HG02973 (cell line): ENCODE data around the gene GLI1.
"Not testable (repeated sequence)": the region's sequence is repeated elsewhere in the genome, so short reads cannot be mapped to it uniquely, and the experiment has no call there.

ENCODE experiments used
- ATAC-seq: cut with Tn5 transposase; IDR thresholded peaks from one replicate; pipeline ENCODE4 v1.9.1; 2021; ENCODE audit warnings: moderate library complexity; ENCODE audit not compliant: unreplicated experiment

GLI1 gene

DNA sequence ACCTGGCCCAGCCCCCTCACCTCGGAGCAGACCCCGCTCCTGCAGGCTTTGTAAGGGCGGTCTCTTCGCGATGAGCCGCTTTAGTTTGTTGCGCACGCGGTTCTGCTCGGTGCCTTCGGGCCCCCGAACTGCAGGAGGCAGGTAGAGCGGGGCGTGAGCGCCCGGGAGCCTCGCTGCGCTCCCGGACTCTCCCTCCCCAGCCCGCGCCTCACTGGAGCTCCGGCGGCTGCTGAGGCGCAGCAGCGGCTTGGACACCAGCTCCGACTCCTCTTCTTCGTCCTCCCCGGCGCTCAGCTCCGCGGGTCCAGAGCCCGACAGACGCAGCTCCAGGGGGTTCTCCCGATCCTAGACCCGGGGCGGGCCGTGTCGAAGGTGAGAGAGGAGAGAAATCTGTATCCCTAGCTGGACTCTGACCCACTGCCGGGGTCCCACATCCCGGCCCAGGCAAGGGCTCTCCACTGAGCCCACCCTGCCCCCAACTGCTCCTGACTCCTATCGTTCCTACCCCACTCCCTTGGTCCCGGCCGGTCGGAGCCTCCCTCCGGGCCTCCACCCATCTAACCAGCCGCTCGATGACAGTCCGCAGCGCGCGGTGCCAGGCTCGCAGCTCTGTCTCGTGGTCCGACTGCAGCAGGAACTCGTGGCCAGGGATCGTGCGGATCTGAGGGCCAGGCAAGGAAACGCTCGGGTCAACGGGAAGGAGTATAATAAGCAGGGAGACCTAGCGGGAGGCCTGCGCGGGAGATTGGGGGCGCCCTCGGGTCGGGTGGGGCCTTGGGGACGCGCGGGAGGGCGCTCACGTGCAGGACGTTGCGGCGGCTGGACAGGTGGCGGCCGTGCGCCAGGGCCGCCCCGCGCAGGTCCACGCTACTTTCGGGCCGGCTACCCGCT lies 15.9 kb downstream of the GLI1 start:
- ATAC-seq: no peak

DNA sequence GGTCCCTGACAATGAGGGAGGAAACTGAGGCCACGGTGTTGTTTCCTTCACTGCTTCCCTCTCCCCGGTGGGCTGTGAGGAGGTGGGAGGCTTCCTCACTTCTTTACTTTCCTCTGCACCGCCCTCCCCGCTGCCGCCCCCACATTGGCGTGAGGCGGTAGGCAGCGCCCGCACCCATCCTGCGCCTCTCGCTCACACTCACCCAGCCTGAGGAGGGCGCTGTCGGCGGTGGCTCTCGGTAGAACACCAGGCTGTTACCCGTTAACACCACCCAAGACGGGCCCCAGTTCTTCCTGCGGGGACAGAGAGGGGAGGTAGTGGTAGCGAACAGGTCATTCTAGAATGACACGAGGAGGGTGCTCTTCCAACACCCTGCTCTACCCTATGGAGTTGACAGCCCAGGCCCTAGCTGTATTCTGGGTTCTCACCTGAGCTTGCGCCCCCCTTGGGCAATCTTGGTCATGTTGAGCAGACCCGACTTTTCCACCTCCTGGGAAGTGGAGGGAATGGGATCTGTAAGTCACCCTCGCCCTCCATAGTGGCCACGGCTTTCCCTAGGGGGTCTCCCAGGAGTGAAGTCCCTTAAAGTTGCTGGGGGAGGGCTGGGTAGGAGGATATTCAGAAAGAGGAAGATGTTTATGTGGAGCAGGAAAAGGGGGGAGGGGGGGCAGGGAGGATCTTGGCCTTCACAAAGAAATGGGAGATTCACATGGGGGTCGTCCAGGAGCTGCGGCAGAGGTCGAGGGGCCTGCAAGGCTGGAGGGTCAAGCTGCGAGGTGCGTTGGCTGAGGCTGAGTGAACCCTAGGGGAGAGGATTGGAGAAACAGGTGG lies 16.8 kb downstream of the GLI1 start:
- peak; percentile 34 for ATAC-seq

DNA sequence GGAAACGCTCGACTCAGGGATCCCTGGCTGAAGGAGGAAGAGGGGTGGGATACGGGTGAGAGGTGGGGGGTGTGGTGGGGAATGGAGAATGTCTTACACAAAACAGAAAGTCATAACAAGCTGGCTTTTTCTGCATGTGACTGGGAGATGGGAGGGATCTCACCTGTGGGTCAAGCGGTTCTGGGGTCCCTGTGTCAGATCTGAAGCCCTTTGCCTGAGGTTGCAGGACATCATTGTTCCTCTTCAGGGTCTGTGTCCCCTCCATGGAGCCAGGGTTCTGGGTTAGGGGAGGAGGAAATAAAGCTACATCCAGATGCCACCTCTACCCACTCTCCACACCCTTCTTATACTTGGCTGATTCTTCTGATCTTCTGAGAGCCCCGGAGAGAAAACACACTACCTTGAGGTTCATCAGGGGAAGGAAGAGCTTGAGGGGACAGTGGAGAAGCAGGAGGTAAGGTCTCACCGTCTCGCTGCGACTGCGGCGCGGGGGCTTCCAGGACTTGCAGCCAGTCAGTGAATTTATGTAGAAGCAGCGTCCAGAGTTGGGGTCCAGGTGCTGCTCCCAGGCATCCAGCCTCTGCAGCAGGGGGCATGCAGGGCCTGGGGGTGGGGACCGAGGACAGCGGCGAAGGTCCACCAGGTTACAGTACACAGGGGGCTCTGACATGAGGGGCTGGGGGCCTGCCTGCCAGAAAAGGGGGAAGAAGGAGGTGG lies 17.6 kb downstream of the GLI1 start:
- no peak for ATAC-seq

DNA sequence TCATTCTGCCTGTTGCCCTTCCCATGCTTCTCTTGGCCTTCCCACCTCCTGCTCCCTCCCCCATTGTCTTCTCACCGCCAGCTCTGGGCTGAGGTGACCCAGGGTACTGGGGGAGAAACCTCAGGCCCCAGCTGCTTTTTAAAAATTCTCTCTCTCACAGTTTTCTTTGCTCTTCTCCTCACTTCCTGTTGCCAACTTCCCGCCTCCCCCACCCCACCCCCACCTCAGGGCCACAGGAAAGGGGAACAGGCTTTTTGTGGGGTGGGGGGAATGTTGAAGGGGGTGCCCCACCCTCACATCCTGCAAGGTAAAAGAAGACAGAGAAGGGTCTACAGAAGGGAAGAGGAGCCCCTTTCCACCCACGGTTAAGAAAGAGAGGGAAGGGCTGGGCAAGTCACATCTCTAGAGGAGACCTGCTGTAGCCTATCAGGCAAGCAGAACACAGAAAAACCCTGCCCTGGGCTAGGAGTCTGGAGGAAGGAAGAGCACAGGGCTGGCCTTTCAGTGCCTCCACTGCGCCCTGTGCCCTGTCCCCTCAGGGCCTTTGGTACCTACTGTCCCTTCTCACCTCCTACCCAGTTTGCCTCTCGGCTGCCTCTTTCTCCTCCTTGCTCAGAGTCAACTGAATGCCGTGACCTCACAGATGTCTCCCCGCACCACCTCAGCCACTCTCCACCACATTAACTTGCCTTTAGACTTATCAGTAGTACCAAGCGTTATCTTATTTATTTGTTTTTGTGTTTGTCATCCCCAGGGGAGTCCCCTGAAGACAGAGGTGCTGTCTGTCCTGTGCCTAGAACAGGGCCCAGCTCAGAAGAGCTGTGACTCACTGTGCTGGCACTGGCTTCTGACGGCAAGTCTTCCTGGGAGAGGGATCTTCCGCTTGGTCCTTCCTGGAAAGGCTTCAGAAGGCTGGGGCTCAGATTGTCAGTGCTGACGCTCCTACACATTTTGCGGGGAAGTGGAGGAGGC lies 18.4 kb downstream of the GLI1 start:
- ATAC-seq: no peak

DNA sequence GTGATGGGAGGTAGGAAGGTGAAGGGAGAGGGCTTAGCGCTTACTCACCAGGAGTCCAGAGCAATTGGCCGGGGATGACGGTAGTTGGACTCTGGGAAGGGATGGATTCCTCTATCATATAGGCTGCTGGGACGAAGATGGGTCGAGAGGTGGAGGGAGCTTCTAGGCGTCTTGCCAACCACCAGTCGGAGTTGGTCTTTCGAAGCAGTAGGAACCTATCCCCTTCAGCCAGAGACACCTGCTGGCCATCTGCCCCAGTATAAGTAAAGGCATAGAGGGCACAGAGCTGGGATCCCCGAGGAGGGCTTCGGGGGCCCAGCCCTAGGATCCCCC lies 19.4 kb downstream of the GLI1 start:
- ATAC-seq: no peak

DNA sequence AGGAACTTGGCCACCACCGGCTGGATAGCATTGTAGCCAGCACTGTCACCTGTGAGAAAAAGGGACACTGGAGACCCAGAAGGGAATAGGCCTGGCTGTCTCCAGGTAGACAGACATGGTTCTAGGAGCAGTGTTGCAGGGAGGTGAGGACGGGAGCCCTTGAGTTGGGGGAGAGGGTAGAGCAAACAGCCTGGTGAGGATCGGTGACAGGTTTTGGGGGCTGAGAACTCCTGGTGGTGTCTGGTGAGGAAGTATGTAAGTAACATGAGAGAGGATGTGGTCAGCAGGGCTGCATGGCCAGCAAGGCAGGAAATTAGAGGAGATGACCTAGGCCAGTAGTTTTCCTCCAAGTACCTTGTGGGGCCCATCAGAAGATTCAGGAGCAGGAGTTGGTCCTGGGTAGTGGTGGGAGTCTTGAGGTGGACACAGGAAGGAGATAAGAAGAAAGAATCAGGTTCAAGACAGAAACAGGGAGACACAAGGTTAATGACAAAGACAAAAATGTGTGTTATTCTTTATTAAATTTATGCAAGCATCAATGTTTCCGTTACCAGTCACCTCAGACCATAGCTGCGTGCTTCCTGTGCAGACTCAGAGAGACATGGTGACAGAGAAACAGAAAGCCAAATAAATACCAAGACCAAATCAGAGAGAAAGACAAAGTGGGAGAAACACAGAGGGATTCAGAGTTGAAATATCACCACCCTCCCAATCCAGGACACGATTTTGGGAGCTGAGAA lies 20.0 kb downstream of the GLI1 start, which contains the start of gene ARHGAP9:
ARHGAP9 (minus strand) TSS at position 491 of the 740 bp plus-strand sequence; CDS start at position 31, 460 bp downstream.
- ATAC-seq: peak; percentile 41

DNA sequence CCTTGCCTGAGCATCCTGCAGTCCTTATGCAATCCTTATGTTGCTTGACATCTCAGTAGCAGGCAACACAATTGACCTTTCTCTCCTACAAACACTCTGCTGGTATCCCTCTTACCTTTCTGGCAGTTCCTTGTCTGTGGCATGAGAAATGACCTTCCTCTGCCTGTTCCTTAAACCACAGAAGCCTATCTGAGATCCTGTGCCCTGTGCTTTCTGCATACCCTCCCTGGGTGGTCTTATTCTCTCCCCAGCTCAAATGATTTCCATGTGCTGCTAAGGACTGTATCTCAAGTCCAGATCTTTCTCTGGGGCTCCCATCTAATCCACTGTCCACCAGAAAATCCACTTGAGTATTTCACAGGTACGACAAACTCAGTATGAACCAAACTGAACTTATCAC lies 22.1 kb downstream of the GLI1 start:
- no peak for ATAC-seq

DNA sequence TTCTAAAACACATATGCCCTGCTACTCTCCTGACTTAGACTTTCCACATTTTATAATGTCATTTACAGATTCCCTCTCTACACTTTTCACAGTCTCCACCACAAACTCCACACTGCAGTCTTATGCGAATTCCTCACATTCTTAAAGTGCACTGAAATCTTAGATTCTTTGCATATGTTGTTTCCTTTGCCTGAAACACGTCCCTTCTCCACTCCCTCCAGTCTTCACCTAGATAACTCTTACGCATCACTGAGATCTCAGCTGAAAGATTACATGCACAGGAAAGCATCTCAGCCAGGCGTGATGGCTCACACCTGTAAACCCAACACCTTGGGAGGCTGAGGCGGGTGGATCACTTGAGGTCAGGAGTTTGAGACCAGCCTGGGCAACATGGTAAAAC lies 23.9 kb downstream of the GLI1 start:
- ATAC-seq: no peak

DNA sequence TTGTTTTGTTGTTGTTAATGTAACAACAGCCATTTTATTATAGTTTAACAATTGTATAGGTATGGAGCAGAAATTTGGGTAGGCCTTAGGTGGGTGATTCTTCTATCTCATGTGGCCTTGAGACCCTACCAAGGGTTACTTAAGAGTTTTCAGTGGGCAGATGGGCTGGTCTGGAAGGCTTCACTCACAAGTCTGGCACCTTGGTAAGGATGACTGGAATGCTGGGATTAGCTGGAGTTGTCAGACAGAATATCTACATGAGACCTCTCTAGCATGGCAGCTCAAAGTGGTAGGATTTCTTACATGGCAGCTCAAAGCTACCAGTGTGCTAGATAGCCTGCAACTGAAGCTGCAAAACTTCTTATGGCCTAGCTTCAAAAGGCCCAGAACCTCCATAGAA lies 26.1 kb downstream of the GLI1 start:
- no peak for ATAC-seq

DNA sequence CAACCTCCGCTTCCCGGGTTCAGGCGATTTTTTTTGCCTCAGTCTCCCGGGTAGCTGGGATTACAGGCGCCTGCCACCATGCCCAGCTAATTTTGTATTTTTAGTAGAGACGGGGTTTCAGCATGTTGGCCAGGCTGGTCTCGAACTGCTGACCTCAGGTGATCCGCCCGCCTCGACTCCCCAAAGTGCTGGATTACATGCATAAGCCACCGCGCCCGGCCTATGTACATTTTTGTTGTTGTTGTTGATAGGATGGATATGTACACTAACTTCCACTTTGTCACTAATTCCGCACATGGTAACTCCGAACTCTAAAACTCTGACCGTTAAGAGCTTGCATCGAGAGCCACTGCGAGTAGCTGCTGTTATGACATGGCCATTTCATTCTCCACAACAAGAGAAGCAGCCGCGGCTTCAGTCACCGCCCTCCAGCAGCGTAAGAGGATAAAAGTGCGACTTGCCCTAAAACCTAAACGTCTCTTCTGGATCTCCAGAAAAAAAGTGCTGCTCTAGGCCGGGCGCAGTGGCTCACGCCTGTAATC lies 27.5 kb downstream of the GLI1 start:
- ATAC-seq: no peak

DNA sequence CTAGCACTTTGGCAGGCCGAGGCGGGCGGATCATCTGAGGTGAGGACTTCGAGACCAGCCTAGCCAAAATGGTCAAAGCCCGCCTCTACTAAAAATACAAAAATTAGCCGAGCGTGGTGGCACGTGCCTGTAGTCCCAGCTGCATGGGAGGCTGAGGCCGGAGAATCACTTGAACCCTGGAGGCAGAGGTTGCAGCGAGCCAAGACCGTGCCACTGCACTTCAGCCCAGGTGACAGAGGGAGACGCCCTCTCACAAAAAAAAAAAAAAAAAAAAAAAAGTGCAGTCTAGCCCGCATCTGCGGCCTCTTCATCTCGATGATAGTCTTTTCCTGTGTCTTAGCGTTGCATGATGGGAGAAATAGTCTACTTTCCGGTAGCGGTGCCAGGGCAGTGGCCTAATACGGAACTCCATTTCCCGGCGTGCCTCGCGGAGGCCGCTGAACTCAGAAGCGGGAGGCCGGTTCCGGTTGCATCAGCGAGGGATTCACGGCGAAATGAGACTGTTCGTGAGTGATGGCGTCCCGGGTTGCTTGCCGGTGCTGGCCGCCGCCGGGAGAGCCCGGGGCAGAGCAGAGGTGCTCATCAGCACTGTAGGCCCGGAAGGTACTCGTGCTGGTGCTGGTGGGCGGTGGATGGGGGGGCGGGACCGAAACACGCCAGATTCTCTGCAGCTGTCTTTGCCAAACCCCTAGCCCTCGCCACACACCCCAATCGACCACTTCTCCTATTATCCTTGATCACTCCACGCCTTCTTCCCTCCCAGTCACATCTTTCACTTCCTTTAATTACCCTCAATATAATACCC lies 28.2 kb downstream of the GLI1 start, which contains the start of gene MARS1:
MARS1 (plus strand) TSS at position 472 of the 805 bp plus-strand sequence; CDS start at position 495, 23 bp downstream.
- peak; percentile 90 for ATAC-seq

DNA sequence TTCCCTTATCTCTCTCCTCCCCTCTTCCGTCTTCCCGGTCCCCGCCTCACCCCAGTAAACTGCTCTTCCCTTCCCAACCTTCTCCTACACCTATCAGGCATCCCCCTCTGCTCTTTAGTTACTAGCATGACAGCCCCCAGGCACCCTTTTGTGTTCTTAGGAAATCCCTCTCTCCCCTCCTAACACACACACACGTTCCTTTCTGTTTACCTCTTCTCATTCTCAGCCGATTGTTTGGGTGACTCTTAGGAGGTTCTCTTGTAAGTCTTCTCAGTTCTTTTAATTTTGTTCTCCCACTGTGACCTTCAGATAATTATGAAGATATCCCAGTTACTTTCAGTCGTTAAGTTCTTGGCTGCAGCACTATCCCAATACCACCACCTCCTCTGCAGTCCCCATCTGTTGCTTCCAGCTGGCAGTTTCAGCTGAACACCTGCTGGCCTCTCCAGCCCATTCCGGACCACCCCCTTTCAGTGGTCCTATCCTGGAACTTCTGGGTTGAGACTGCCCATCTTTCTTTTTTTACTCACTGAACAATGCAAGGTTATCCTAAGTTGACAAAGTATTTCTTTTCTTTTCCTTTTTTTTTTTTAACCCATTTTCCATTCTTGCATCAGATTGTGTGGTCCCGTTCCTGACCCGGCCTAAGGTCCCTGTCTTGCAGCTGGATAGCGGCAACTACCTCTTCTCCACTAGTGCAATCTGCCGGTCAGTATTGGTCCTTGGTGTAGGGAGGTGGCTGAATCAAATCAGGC lies 29.0 kb downstream of the GLI1 start:
- ATAC-seq: no peak

DNA sequence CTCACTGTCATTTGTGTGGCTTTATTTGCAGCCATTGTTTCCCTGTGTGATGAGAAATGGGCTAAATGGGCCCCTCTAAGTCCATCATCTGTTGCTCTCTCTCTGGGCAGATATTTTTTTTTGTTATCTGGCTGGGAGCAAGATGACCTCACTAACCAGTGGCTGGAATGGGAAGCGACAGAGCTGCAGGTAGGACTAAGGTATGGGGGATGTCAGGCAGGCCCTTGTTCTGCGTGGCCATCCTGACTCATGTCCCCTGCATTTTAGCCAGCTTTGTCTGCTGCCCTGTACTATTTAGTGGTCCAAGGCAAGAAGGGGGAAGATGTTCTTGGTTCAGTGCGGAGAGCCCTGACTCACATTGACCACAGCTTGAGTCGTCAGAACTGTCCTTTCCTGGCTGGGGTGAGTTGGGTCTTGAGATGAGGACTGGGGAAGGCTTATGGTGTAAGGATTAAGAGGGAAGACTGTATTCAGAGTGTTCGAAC lies 29.6 kb downstream of the GLI1 start:
- no peak for ATAC-seq

DNA sequence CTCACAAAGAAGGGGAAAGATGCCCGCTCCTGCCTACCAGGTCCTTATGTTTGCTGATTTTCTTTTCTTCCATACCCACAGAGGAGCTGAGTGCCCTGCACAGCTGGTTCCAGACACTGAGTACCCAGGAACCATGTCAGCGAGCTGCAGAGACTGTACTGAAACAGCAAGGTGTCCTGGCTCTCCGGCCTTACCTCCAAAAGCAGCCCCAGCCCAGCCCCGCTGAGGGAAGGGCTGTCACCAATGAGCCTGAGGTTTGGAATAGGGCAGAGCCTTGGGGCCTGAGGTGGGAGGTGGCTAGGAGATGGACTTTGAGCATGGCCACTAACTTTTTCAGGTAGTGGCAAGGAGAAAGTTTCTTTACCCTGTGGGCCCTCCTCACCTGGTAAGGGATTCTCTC lies 30.5 kb downstream of the GLI1 start:
- no peak for ATAC-seq

DNA sequence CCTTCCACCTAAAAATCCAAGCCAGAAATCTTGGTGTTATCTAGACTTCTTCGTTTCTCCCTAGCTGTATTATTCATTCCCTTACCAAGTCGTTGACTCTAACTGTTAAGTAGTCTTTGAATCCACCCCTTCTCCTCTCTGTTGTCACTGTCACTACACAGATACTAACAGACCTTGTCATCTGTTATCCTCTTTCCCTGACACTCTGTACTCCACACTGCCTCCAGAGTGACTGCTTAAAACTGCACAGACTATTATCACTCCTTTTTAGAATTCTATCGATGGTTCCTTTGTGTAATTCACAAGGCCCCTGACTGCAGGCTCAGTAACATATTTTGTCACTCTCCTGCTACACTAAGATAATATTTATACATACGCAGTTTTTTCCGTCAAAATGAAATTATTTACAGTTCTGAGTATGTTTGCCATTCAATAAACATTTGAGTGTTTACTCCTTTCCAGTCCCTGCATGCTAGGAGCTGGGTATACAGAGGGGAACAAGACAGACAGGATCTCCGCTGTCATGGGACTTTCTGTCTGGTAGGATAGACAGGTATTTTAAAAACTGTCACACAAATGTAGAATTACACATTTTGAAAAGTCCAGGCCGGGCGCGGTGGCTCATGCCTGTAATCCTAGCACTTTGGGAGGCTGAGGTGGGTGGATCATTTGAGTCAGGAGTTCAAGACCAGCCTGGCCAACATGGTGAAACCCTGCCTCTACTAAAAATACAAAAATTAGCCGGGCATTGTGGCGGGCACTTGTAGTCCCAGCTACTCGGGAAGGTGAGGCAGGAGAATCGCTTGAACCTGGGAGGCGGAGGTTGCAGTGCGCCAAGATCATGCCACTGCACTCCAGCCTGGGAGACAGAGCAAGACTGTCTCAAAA lies 32.1 kb downstream of the GLI1 start:
- ATAC-seq: no peak

DNA sequence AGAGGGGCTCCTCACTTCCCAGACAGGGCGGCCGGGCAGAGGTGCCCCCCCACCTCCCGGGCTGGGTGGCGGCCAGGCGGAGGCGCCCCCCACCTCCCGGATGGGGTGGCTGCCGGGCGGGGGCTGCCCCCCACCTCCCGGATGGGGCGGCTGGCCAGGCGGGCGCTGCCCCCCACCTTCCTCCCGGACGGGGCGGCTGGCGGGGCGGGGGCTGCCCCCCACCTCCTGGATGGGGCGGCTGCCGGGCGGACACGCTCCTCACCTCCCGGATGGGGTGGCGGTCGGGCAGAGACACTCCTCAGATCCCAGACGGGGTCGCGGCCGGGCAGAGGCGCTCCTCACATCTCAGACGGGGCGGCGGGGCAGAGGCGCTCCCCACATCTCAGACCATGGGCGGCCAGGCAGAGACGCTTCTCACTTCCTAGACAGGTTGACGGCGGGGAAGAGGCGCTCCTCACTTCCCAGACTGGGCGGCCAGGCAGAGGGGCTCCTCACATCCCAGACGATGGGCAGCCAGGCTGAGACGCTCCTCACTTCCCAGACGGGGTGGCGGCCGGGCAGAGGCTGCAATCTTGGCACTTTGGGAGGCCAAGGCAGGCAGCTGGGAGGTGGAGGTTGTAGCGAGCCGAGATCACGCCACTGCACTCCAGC lies 35.6 kb downstream of the GLI1 start:
- not testable (repeated sequence) for ATAC-seq
